A673 (cell line): ENCODE data around the gene TEX12.

Experiments used
- EZH2 ChIP-seq: fragments of 200-600 bp; sonication (generic); IDR thresholded peaks from 2 replicates; pipeline ENCODE4 v1.6.1; 2017; ENCODE audit warnings: borderline replicate concordance, low read depth, mild to moderate bottlenecking, mixed read lengths, antibody characterized with exemption, low read length; ENCODE audit not compliant: poor library complexity, severe bottlenecking
- TF ChIP-seq, protein P1 (sequence below): fragments of 300-800, 200-600 bp; sonication (generic); conservative IDR thresholded peaks from 2 replicates; pipeline ENCODE4 v1.5.1; 2017; ENCODE audit warnings: low read depth, mild to moderate bottlenecking, antibody characterized with exemption, low read length, moderate library complexity, mixed read lengths

DNA sequence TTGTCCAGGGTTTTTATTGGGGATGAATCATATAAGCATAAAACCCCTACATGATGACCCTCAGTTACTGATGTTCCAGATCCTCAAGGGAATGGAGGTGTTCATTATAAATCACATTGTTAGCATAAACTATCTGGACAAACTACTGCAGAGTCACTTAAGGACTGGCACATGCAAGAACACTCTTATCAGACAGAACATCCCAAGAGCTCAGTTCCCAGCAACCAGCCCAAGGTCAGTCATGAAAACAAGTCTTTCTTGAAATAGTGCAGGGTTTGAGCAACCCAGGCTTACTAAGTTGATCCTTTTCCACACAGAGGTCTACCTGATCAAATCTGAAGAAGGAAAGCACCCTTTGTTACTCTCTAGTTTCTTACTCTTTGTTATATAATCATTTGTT lies 45.5 kb downstream of the TEX12 start:
- TF ChIP-seq, protein P1, sequence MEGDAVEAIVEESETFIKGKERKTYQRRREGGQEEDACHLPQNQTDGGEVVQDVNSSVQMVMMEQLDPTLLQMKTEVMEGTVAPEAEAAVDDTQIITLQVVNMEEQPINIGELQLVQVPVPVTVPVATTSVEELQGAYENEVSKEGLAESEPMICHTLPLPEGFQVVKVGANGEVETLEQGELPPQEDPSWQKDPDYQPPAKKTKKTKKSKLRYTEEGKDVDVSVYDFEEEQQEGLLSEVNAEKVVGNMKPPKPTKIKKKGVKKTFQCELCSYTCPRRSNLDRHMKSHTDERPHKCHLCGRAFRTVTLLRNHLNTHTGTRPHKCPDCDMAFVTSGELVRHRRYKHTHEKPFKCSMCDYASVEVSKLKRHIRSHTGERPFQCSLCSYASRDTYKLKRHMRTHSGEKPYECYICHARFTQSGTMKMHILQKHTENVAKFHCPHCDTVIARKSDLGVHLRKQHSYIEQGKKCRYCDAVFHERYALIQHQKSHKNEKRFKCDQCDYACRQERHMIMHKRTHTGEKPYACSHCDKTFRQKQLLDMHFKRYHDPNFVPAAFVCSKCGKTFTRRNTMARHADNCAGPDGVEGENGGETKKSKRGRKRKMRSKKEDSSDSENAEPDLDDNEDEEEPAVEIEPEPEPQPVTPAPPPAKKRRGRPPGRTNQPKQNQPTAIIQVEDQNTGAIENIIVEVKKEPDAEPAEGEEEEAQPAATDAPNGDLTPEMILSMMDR: no peak
- TF ChIP-seq EZH2: no peak
